Effector memory CD8-positive, alpha-beta T cell (primary cell): ENCODE measurements around the gene LMAN2L.

ENCODE experiments used
- ATAC-seq: fragments of 150-1000 bp; cut with Tn5 transposase; replicated peaks from 2 replicates; pipeline ENCODE4 v1.10.0; 2021; ENCODE audit warnings: mild to moderate bottlenecking, moderate library complexity
- DNase-seq, 3 experiments: peaks; one replicate each; pipeline ENCODE4 v3.0.0; 2021
- H3K27ac Mint-ChIP-seq, 2 donors: one replicate each; pipeline ENCODE4 v1.8.0; 2022; ENCODE audit warnings: mild to moderate bottlenecking in 2 of 2, mixed read lengths in 2 of 2, moderate library complexity in 2 of 2
- H3K27me3 Mint-ChIP-seq, 2 donors: one replicate each; pipeline ENCODE4 v1.8.0; 2022; ENCODE audit warnings: mixed read lengths in 2 of 2
- H3K36me3 Mint-ChIP-seq: one replicate; pipeline ENCODE4 v1.8.0; 2022; ENCODE audit warnings: mild to moderate bottlenecking, moderate library complexity, mixed read lengths; ENCODE audit not compliant: insufficient read depth
- H3K4me1 Mint-ChIP-seq, 2 donors: one replicate each; pipeline ENCODE4 v1.8.0; 2022; ENCODE audit warnings: low read depth in 2 of 2, mixed read lengths in 2 of 2
- H3K4me3 Mint-ChIP-seq, 2 donors: one replicate each; pipeline ENCODE4 v1.8.0; 2022; ENCODE audit warnings: mild to moderate bottlenecking in 2 of 2, mixed read lengths in 2 of 2, moderate library complexity in 2 of 2
- H3K9me3 Mint-ChIP-seq, 2 donors: one replicate each; pipeline ENCODE4 v1.8.0; 2022; ENCODE audit warnings: mixed read lengths in 2 of 2

The LMAN2L gene

GRCh38 chr2:96661324-96661723, 78.5 kb downstream of the LMAN2L start:
- DNase-seq = no peak
- ATAC-seq = no peak
- H3K27me3 Mint-ChIP-seq = peaks cover 11 to 21% of the 10 kb centered on the region in 2 donors
- H3K27ac Mint-ChIP-seq = no peak overlapping the region
- no peaks in the 10 kb centered on the region for H3K36me3 Mint-ChIP-seq
- H3K9me3 Mint-ChIP-seq = no peaks in the 10 kb centered on the region
- H3K4me3 Mint-ChIP-seq = no peak overlapping the region
- H3K4me1 Mint-ChIP-seq = no peaks in the 10 kb centered on the region

GRCh38 chr2:96656540-96656939, 83.3 kb downstream of the LMAN2L start:
- no peak overlapping the region for H3K4me3 Mint-ChIP-seq
- DNase-seq (no peak), ATAC-seq (no peak)
- H3K27ac Mint-ChIP-seq = no peak overlapping the region
- no peaks in the 10 kb centered on the region for H3K9me3 Mint-ChIP-seq
- no peaks in the 10 kb centered on the region for H3K4me1 Mint-ChIP-seq
- peaks cover 0 to 2% of the 10 kb centered on the region in 2 donors for H3K27me3 Mint-ChIP-seq
- H3K36me3 Mint-ChIP-seq = no peaks in the 10 kb centered on the region
